Body of pancreas (tissue), 4 donors: ENCODE data around the gene C17orf113. TPM values are rescaled to one million over a fixed set of nuclear protein-coding genes. Genes with fewer than 3 reads are reported as not detected.

Experiments
- ATAC-seq: fragments of 150-250 bp; one replicate; pipeline ENCODE4 v1.9.1; 2016
- DNase-seq, 4 donors: peaks; one replicate each; pipeline ENCODE4 v3.0.0-alpha.2; 2019
- H3K27ac ChIP-seq, 4 donors: fragments of 200-600 bp; sonication (generic); 1 replicate in 3 of 4; 2 replicates in 1 of 4; pipeline versions ENCODE4 v1.5.1 to v1.6.1; 2016 to 2019; ENCODE audit warnings: mild to moderate bottlenecking in 1 of 4, mixed read lengths in 1 of 4, moderate library complexity in 1 of 4
- H3K27me3 ChIP-seq, 2 donors: fragments of 200-600 bp; sonication (generic); one replicate each; pipeline ENCODE4 v1.6.0; 2016; ENCODE audit warnings: mild to moderate bottlenecking in 1 of 2
- H3K36me3 ChIP-seq, 2 donors: fragments of 200-600 bp; sonication (generic); replicated peaks in 1 of 2; 2 replicates each; pipeline ENCODE4 v1.5.1; 2016; ENCODE audit warnings: low read depth in 2 of 2; ENCODE audit not compliant: insufficient read depth in 1 of 2
- H3K4me1 ChIP-seq: fragments of 200-600 bp; sonication (generic); one replicate; pipeline ENCODE4 v1.6.0; 2016
- H3K4me3 ChIP-seq, 2 donors: fragments of 200-600 bp; sonication (generic); 1 replicate in 1 of 2; 2 replicates in 1 of 2; pipeline ENCODE4 v1.5.1; 2016 to 2019
- H3K9me3 ChIP-seq, 3 donors: fragments of 200-600 bp; sonication (generic); 1 replicate in 2 of 3; 2 replicates in 1 of 3; pipeline ENCODE4 v1.5.1; 2016
- POLR2A ChIP-seq, 3 donors: fragments of 450-650 bp; IDR thresholded peaks; one replicate each; pipeline ENCODE4 v1.6.1; 2016; ENCODE audit warnings: antibody characterized with exemption in 3 of 3, mild to moderate bottlenecking in 2 of 3
- WGBS, 2 donors: methylation state at CpG; one replicate each; pipeline ENCODE4 v1.1.5; 2017; 5-methylcytosine and 5-hydroxymethylcytosine counted together
- intact Hi-C: fragments of 100-400 bp; cut with DNase I; formaldehyde crosslinking; loops from one replicate; pipeline ENCODE4 v1.15.1; 2023
- total RNA-seq, 2 donors: library from RNA; depleted of rRNA; stranded (reverse); fragments of >200 nt; gene quantifications; one replicate each; pipeline ENCODE4 v1.1.0, GENCODE V29; 2016
- TF ChIP-seq, protein P1 (sequence below), 7 experiments: fragments of 450-650 bp in 4 of 7; fragments of 200-600 bp in 3 of 7; sonication (generic) in 3 of 7; IDR thresholded peaks; one replicate each; pipeline ENCODE4 v1.5.1; 2016 to 2019; ENCODE audit warnings: antibody characterized with exemption in 7 of 7

Gene C17orf113
- total RNA-seq, 2 donors from 2014 or later: 1.6 to 4.4 TPM

- no peaks in the 10 kb centered on the region for H3K9me3 ChIP-seq
- H3K36me3 ChIP-seq: no peaks in the 10 kb centered on the region
- ATAC-seq: no peak
- 28% methylated on average over 11 to 20 of the region's 20 CpGs for WGBS, 2 donors
- H3K4me1 ChIP-seq: no peaks in the 10 kb centered on the region
- H3K27me3 ChIP-seq: no peaks in the 10 kb centered on the region
- TF ChIP-seq POLR2A (IDR thresholded peaks at IDR 0.05): no peak
- TF ChIP-seq, protein P1, sequence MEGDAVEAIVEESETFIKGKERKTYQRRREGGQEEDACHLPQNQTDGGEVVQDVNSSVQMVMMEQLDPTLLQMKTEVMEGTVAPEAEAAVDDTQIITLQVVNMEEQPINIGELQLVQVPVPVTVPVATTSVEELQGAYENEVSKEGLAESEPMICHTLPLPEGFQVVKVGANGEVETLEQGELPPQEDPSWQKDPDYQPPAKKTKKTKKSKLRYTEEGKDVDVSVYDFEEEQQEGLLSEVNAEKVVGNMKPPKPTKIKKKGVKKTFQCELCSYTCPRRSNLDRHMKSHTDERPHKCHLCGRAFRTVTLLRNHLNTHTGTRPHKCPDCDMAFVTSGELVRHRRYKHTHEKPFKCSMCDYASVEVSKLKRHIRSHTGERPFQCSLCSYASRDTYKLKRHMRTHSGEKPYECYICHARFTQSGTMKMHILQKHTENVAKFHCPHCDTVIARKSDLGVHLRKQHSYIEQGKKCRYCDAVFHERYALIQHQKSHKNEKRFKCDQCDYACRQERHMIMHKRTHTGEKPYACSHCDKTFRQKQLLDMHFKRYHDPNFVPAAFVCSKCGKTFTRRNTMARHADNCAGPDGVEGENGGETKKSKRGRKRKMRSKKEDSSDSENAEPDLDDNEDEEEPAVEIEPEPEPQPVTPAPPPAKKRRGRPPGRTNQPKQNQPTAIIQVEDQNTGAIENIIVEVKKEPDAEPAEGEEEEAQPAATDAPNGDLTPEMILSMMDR (IDR thresholded peaks at IDR 0.05): no peak
- intact Hi-C loops: no loop called here
- H3K27ac ChIP-seq: no peak overlapping the region
- DNase-seq: peak in 1 of 4 donors; percentile 29
- no peak overlapping the region for H3K4me3 ChIP-seq
These were observed 37.6 kb upstream of the C17orf113 start for GRCh38 chr17:42087736-42088705.

- H3K9me3 ChIP-seq: no peaks in the 10 kb centered on the region
- WGBS, 2 donors: 68 to 72% methylated on average over 7 of the region's 7 CpGs
- H3K27ac ChIP-seq: no peak overlapping the region
- no peaks in the 10 kb centered on the region for H3K27me3 ChIP-seq
- ATAC-seq (no peak), DNase-seq (no peak)
- TF ChIP-seq, protein P1 (IDR thresholded peaks at IDR 0.05): no peak
- TF ChIP-seq POLR2A (IDR thresholded peaks at IDR 0.05): no peak
- no peaks in the 10 kb centered on the region for H3K4me1 ChIP-seq
- no peaks in the 10 kb centered on the region for H3K36me3 ChIP-seq
- intact Hi-C loops: no loop called here
- no peak overlapping the region for H3K4me3 ChIP-seq
These were observed 36.8 kb upstream of the C17orf113 start for GRCh38 chr17:42087042-42087701.

DNA sequence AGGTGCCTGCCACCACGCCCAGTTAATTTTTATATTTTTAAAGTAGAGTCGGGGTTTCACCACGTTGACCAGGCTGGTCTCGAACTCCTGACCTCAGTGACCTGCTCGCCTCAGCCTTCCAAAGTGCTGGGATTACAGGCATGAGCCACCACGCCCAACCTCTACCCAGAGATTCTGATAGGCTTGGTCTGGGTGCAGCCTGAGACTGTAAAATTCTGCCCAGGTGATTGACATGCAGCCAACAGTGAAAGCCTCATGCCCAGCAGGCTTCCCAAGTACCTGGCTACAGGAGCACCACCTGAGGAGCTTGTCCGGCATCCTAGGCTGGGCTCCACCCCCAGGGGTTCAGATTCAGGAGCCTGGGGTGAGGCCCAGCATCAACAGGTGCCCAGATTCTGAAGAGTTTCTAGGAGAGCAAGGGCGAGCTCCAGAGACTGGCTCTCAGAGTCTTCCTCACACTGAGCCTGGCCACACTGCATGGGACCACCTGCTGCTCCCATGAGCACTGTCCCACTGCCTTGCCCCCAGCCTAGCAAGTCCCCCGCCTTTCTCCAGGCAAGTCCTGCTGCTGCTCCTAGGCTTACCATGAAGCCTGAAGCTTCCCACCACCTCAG, 31.2 kb upstream of the C17orf113 start:
- H3K27me3 ChIP-seq: no peaks in the 10 kb centered on the region
- no peak for TF ChIP-seq POLR2A (IDR thresholded peaks at IDR 0.05)
- TF ChIP-seq, protein P1 (IDR thresholded peaks at IDR 0.05): no peak
- no peaks in the 10 kb centered on the region for H3K9me3 ChIP-seq
- DNase-seq: no peak
- intact Hi-C loops: no loop called here
- ATAC-seq: no peak
- 82 to 83% methylated on average over 8 to 9 of the region's 9 CpGs for WGBS, 2 donors
- no peak overlapping the region for H3K27ac ChIP-seq
- no peaks in the 10 kb centered on the region for H3K36me3 ChIP-seq
- H3K4me1 ChIP-seq: no peaks in the 10 kb centered on the region
- H3K4me3 ChIP-seq: no peak overlapping the region

DNA sequence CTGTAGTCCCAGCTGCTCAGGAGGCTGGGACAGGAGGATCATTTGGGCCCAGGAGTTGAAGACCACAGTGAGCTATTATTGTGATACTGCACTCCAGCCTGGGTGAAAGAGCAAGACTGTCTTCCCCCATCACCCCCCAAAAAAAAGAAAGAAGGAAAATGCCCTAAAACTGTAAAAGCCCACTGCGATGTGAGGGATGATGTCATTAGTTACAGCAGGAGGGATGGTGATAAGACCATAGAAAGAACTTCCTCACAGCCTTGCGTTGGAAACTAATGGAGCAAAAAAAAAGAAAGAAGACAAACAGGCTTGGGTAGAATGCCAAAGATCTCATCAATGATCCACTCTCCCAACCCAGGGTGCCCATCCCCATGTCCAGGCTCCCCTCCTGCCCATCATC, 29.1 kb upstream of the C17orf113 start:
- ATAC-seq (no peak), DNase-seq (no peak)
- Histone ChIP-seq H3K36me3 (no peaks in the 10 kb centered on the region), H3K4me1 (no peaks in the 10 kb centered on the region), H3K27me3 (no peaks in the 10 kb centered on the region), H3K4me3 (no peak overlapping the region), H3K9me3 (no peaks in the 10 kb centered on the region), H3K27ac (no peak overlapping the region)
- TF ChIP-seq POLR2A (IDR thresholded peaks at IDR 0.05): no peak
- TF ChIP-seq, protein P1 (IDR thresholded peaks at IDR 0.05): no peak
- WGBS, 2 donors: 66 to 83% methylated on average over 2 of the region's 2 CpGs
- intact Hi-C loops: no loop called here
